GM12892 (cell line): Measurements from ENCODE around the gene TTC17.

Experiments used
- POLR2A ChIP-seq: IDR thresholded peaks from 2 replicates; pipeline ENCODE4 v1.6.1; 2011; ENCODE audit warnings: low read depth, low read length, control low read depth
- POLR2AphosphoS5 ChIP-seq: IDR thresholded peaks from 2 replicates; pipeline ENCODE4 v1.6.1; 2011; ENCODE audit warnings: low read depth, low read length, control low read depth

DNA sequence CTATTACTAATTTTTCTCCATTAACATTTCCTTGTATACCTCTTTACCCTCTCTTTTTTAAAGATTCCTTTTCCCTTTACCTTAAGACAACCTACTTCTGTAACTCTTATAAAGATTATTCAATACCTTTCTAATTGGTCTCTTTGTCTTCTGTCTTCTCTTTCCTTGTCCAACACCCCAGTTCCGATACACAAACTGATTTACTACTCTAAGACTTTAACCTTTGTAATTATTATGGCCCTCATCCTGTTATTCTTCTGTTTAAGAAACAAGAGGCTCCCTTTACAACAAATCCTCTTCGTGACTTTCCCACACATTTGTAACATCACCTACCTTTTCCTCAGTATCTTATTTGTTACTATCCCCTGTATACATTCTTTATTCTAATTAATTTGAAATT, 81.8 kb downstream of the TTC17 start:
- TF ChIP-seq POLR2A (no peak), POLR2AphosphoS5 (no peak)
